Activated CD8-positive, alpha-beta T cell treated with anti-CD3 and anti-CD28 coated beads for 36 hours (primary cell): Measurements from ENCODE around the gene ANTXR1. TPM values are rescaled to one million over a fixed set of nuclear protein-coding genes. Genes with fewer than 3 reads are reported as not detected.

Experiments
- ATAC-seq: fragments of 200-7000 bp; cut with Tn5 transposase; one replicate; pipeline ENCODE4 v1.10.0; 2021; ENCODE audit warnings: mild to moderate bottlenecking, moderate library complexity
- CTCF ChIA-PET: fragments of 350-600 bp; sonication (Branson Sonifier 250); formaldehyde crosslinking; loops from one replicate; lab custom pipeline; 2021; ENCODE audit warnings: antibody characterized with exemption; lab: Charles Lee
- POLR2A ChIA-PET: fragments of 350-600 bp; sonication (Branson Sonifier 250); formaldehyde crosslinking; loops from one replicate; lab custom pipeline; 2021; ENCODE audit warnings: antibody characterized with exemption; lab: Charles Lee
- DNase-seq: peaks from one replicate; pipeline ENCODE4 v3.0.0-alpha.2; 2020
- H3K27ac Mint-ChIP-seq: one replicate; pipeline ENCODE4 v1.8.0; 2021; ENCODE audit warnings: mild to moderate bottlenecking, mixed read lengths
- H3K27me3 Mint-ChIP-seq: one replicate; pipeline ENCODE4 v1.8.0; 2021; ENCODE audit warnings: mixed read lengths
- H3K36me3 Mint-ChIP-seq: one replicate; pipeline ENCODE4 v1.8.0; 2021; ENCODE audit warnings: low read depth, mixed read lengths
- H3K4me1 Mint-ChIP-seq: one replicate; pipeline ENCODE4 v1.8.0; 2021; ENCODE audit warnings: low read depth, mixed read lengths
- H3K4me3 Mint-ChIP-seq: one replicate; pipeline ENCODE4 v1.8.0; 2021; ENCODE audit warnings: mild to moderate bottlenecking, moderate library complexity, mixed read lengths
- H3K9me3 Mint-ChIP-seq: one replicate; pipeline ENCODE4 v1.8.0; 2021; ENCODE audit warnings: mixed read lengths
- intact Hi-C: fragments of 100-400 bp; cut with micrococcal nuclease; formaldehyde crosslinking; loops from one replicate; pipeline ENCODE4 v1.10.0; 2022
- total RNA-seq, 2 experiments: library from RNA; stranded (reverse); gene quantifications; one replicate each; pipeline ENCODE4 v1.2.3, GENCODE V29; 2021
- TF ChIP-seq, protein P1 (sequence below): fragments of 200-600 bp; IDR thresholded peaks from one replicate; pipeline ENCODE4 v1.8.0; 2022; ENCODE audit warnings: antibody characterized with exemption, mild to moderate bottlenecking

ANTXR1 gene
- total RNA-seq, 2 experiments from 2014 or later = 0.05 to 0.09 TPM

DNA sequence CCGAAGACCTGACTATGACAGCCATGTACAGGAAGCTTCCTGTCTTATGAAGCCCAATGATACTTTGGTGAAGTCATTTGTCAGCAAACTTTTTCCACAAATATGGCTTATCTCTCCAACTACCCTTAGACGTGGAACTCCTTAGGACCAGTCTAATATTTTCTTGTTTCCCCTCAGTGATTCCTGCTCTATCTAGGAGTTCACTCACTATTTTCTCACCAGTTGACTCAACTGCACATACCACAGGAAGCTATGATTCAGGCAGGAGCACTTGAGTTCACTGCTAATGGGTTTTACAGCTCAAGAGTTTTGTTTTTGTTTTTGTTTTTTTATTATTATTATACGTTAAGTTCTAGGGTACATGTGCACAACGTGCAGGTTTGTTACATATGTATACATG is 109.3 kb downstream of the ANTXR1 start:
- DNase-seq (no peak), ATAC-seq (no peak)
- Mint-ChIP-seq H3K4me3 (no peak overlapping the region), H3K27ac (no peak overlapping the region), H3K9me3 (no peaks in the 10 kb centered on the region), H3K27me3 (no peaks in the 10 kb centered on the region), H3K4me1 (no peaks in the 10 kb centered on the region), H3K36me3 (no peaks in the 10 kb centered on the region)
- TF ChIP-seq, protein P1, sequence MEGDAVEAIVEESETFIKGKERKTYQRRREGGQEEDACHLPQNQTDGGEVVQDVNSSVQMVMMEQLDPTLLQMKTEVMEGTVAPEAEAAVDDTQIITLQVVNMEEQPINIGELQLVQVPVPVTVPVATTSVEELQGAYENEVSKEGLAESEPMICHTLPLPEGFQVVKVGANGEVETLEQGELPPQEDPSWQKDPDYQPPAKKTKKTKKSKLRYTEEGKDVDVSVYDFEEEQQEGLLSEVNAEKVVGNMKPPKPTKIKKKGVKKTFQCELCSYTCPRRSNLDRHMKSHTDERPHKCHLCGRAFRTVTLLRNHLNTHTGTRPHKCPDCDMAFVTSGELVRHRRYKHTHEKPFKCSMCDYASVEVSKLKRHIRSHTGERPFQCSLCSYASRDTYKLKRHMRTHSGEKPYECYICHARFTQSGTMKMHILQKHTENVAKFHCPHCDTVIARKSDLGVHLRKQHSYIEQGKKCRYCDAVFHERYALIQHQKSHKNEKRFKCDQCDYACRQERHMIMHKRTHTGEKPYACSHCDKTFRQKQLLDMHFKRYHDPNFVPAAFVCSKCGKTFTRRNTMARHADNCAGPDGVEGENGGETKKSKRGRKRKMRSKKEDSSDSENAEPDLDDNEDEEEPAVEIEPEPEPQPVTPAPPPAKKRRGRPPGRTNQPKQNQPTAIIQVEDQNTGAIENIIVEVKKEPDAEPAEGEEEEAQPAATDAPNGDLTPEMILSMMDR = no peak
- CTCF ChIA-PET = interaction anchor here (1.0 kb wide), 2 partner anchors 57 to 185 kb away, joined by 3 to 4 read pairs; no protein-coding TSS in a partner anchor
- POLR2A ChIA-PET = no interaction called here
- intact Hi-C loops = no loop called here

DNA sequence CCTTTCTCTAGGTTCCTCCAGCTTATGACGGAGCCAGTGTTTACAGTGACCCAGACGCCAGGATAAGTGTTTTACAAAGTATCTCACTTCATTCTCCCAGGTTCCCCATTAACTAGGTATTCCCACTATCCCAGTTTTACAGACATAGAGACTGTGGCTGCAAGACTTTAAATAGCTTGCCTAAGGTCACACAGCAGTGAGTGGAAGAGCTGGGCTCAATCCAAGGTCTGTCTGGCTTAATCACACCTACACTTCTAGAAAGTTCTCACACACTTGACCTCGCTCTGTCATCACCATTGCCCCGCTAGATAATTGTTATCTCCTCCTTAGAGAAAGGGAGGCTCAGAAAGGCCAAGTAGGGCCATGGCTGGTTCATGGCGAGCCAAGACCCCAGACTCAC is 110.2 kb downstream of the ANTXR1 start:
- TF ChIP-seq, protein P1 = no peak
- CTCF ChIA-PET = no interaction called here
- Mint-ChIP-seq H3K9me3 (no peaks in the 10 kb centered on the region), H3K27me3 (no peaks in the 10 kb centered on the region), H3K27ac (no peak overlapping the region), H3K4me3 (no peak overlapping the region), H3K4me1 (no peaks in the 10 kb centered on the region), H3K36me3 (no peaks in the 10 kb centered on the region)
- DNase-seq (no peak), ATAC-seq (no peak)
- intact Hi-C loops = no loop called here
- POLR2A ChIA-PET = no interaction called here

DNA sequence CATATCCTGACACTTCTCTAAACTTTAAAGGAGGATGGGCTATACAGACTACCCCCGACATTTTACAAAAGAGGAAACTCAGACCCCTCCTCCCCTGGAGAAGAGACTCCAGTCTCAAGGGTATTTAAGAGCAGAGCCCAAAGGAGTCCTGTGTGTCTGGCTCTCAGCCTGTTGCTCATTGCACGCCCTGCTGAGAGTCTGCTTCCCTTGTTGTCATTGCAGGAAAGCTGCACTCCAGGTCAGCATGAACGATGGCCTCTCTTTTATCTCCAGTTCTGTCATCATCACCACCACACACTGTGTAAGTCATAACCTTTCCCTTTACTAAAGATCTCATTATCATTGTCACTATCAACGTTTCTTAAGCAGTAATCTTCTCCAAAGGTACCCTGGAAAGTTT is 111.4 kb downstream of the ANTXR1 start:
- ChIA-PET POLR2A (no interaction called here), CTCF (interaction anchor here (1.1 kb wide), 1 partner anchor 1004 kb away, joined by 3 read pairs; no protein-coding TSS in a partner anchor)
- intact Hi-C loops = no loop called here
- ATAC-seq = no peak
- no peaks in the 10 kb centered on the region for H3K27me3 Mint-ChIP-seq
- H3K36me3 Mint-ChIP-seq = no peaks in the 10 kb centered on the region
- H3K4me3 Mint-ChIP-seq = no peak overlapping the region
- no peak for DNase-seq
- TF ChIP-seq, protein P1 = no peak
- H3K4me1 Mint-ChIP-seq = no peaks in the 10 kb centered on the region
- H3K27ac Mint-ChIP-seq = no peak overlapping the region
- no peaks in the 10 kb centered on the region for H3K9me3 Mint-ChIP-seq

DNA sequence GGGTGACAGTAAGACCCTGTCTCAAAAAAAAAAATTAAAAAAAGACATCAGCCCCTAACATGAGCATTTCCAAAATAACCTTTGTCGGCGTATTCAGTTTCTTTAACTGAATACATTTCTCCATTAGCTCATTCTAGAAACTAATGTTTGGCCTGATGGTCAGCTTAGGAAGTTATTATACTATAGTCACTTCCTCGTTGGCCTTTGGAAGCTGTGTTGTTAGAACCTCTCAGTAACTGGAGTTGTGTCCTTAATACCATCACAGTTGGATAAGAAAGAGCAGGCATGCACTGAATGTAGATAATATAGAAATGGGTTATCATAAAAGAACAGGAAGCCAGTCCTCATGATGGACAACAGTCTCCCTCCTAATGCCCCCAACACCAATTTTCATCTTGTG is 112.8 kb downstream of the ANTXR1 start:
- POLR2A ChIA-PET = no interaction called here

DNA sequence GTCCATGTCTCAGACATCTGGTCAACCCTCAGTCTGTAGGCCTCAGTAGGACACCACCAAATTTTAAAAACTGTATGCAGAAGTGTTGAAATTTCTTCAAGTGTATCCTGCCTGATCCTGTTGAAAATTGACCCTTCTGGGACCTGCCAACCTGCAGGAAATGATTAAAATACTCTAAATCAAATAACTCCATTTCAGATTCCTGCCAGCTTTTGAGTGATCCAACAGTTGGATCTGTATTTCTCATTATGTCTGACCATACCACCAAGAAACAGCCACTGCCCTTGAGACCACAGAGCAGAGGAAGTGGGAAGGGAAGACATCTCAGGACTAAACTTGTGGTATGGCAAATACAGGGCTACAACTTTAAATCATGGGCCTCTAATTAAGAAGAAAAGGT is 113.4 kb downstream of the ANTXR1 start:
- TF ChIP-seq, protein P1 = no peak
- ATAC-seq (no peak), DNase-seq (no peak)
- Mint-ChIP-seq H3K27ac (no peak overlapping the region), H3K27me3 (no peaks in the 10 kb centered on the region), H3K4me3 (no peak overlapping the region), H3K4me1 (no peaks in the 10 kb centered on the region), H3K36me3 (no peaks in the 10 kb centered on the region), H3K9me3 (no peaks in the 10 kb centered on the region)
- CTCF ChIA-PET = no interaction called here
- intact Hi-C loops = no loop called here
- POLR2A ChIA-PET = no interaction called here

More for the DNA sequence above, 112.8 kb downstream of the ANTXR1 start:
- H3K27me3 Mint-ChIP-seq = no peaks in the 10 kb centered on the region
- DNase-seq = no peak
- H3K4me3 Mint-ChIP-seq = no peak overlapping the region
- no peaks in the 10 kb centered on the region for H3K9me3 Mint-ChIP-seq
- CTCF ChIA-PET = no interaction called here
- no peak overlapping the region for H3K27ac Mint-ChIP-seq
- no peaks in the 10 kb centered on the region for H3K4me1 Mint-ChIP-seq
- TF ChIP-seq, protein P1 = no peak
- no peak for ATAC-seq
- no peaks in the 10 kb centered on the region for H3K36me3 Mint-ChIP-seq
- intact Hi-C loops = no loop called here
